IPS-18a (cell line): Measurements from ENCODE around the gene FAM107B.

ENCODE experiments used
- H3K27ac ChIP-seq: one replicate; pipeline ENCODE4 v1.5.1; 2013; ENCODE audit warnings: low read length
- H3K27me3 ChIP-seq: one replicate; pipeline ENCODE4 v1.6.1; 2013; ENCODE audit warnings: mild to moderate bottlenecking, low read length; ENCODE audit not compliant: control insufficient read depth, insufficient read depth
- H3K36me3 ChIP-seq: one replicate; pipeline ENCODE4 v1.6.1; 2013; ENCODE audit warnings: low read depth, low read length; ENCODE audit not compliant: control insufficient read depth
- H3K4me1 ChIP-seq: one replicate; pipeline ENCODE4 v1.6.1; 2013; ENCODE audit warnings: low read depth, low read length; ENCODE audit not compliant: control insufficient read depth
- H3K4me3 ChIP-seq: one replicate; pipeline ENCODE4 v1.5.1; 2013; ENCODE audit warnings: low read length
- H3K9ac ChIP-seq: one replicate; pipeline ENCODE4 v1.6.1; 2013; ENCODE audit warnings: mild to moderate bottlenecking, low read length, moderate library complexity
- H3K9me3 ChIP-seq: one replicate; pipeline ENCODE4 v1.6.1; 2013; ENCODE audit warnings: low read depth, low read length; ENCODE audit not compliant: control insufficient read depth

The FAM107B gene

GRCh38 chr10:14483417-14483816 lies 291.3 kb downstream of the FAM107B start:
- no peak overlapping the region for H3K27ac ChIP-seq
- H3K36me3 ChIP-seq = no peaks in the 10 kb centered on the region
- peaks cover 2% of the 10 kb centered on the region for H3K4me1 ChIP-seq
- no peaks in the 10 kb centered on the region for H3K27me3 ChIP-seq
- no peak overlapping the region for H3K4me3 ChIP-seq
- H3K9me3 ChIP-seq = no peaks in the 10 kb centered on the region
- no peak overlapping the region for H3K9ac ChIP-seq

GRCh38 chr10:14481752-14482151 lies 292.9 kb downstream of the FAM107B start:
- Histone ChIP-seq H3K9ac (no peak overlapping the region), H3K4me3 (no peak overlapping the region), H3K27me3 (no peaks in the 10 kb centered on the region), H3K36me3 (no peaks in the 10 kb centered on the region), H3K27ac (no peak overlapping the region), H3K4me1 (peaks cover 3% of the 10 kb centered on the region), H3K9me3 (no peaks in the 10 kb centered on the region)

- Histone ChIP-seq H3K9me3 (no peaks in the 10 kb centered on the region), H3K4me3 (no peak overlapping the region), H3K27ac (no peak overlapping the region), H3K9ac (no peak overlapping the region), H3K27me3 (no peaks in the 10 kb centered on the region), H3K36me3 (no peaks in the 10 kb centered on the region), H3K4me1 (peaks cover 3% of the 10 kb centered on the region)
Observed at GRCh38 chr10:14481014-14481413, 293.7 kb downstream of the FAM107B start.

GRCh38 chr10:14478604-14479003 lies 296.1 kb downstream of the FAM107B start:
- H3K4me3 ChIP-seq = no peak overlapping the region
- no peak overlapping the region for H3K27ac ChIP-seq
- H3K4me1 ChIP-seq = peaks cover 3% of the 10 kb centered on the region
- no peaks in the 10 kb centered on the region for H3K9me3 ChIP-seq
- no peaks in the 10 kb centered on the region for H3K36me3 ChIP-seq
- H3K9ac ChIP-seq = no peak overlapping the region
- no peaks in the 10 kb centered on the region for H3K27me3 ChIP-seq

- no peak overlapping the region for H3K27ac ChIP-seq
- no peaks in the 10 kb centered on the region for H3K27me3 ChIP-seq
- no peaks in the 10 kb centered on the region for H3K9me3 ChIP-seq
- H3K4me1 ChIP-seq = peaks cover 3% of the 10 kb centered on the region
- H3K4me3 ChIP-seq = no peak overlapping the region
- H3K36me3 ChIP-seq = no peaks in the 10 kb centered on the region
- no peak overlapping the region for H3K9ac ChIP-seq
Observed at GRCh38 chr10:14478201-14478600, 296.5 kb downstream of the FAM107B start.

GRCh38 chr10:14477408-14477710 lies 297.3 kb downstream of the FAM107B start:
- Histone ChIP-seq H3K9me3 (no peaks in the 10 kb centered on the region), H3K27ac (no peak overlapping the region), H3K27me3 (no peaks in the 10 kb centered on the region), H3K4me3 (no peak overlapping the region), H3K4me1 (peaks cover 3% of the 10 kb centered on the region), H3K9ac (no peak overlapping the region), H3K36me3 (no peaks in the 10 kb centered on the region)

- Histone ChIP-seq H3K4me1 (peaks cover 3% of the 10 kb centered on the region), H3K9ac (no peak overlapping the region), H3K27ac (no peak overlapping the region), H3K9me3 (no peaks in the 10 kb centered on the region), H3K27me3 (no peaks in the 10 kb centered on the region), H3K36me3 (no peaks in the 10 kb centered on the region), H3K4me3 (no peak overlapping the region)
Observed at GRCh38 chr10:14476641-14477407, 297.9 kb downstream of the FAM107B start.

GRCh38 chr10:14476006-14476405 lies 298.7 kb downstream of the FAM107B start:
- H3K27ac ChIP-seq = no peak overlapping the region
- no peaks in the 10 kb centered on the region for H3K36me3 ChIP-seq
- no peak overlapping the region for H3K4me3 ChIP-seq
- H3K9me3 ChIP-seq = no peaks in the 10 kb centered on the region
- no peaks in the 10 kb centered on the region for H3K27me3 ChIP-seq
- no peak overlapping the region for H3K9ac ChIP-seq
- H3K4me1 ChIP-seq = peaks cover 3% of the 10 kb centered on the region

GRCh38 chr10:14474656-14475055 lies 300.0 kb downstream of the FAM107B start:
- H3K36me3 ChIP-seq = no peaks in the 10 kb centered on the region
- H3K9me3 ChIP-seq = no peaks in the 10 kb centered on the region
- H3K27ac ChIP-seq = no peak overlapping the region
- peaks cover 3% of the 10 kb centered on the region for H3K4me1 ChIP-seq
- H3K27me3 ChIP-seq = no peaks in the 10 kb centered on the region
- no peak overlapping the region for H3K4me3 ChIP-seq
- H3K9ac ChIP-seq = no peak overlapping the region

- no peak overlapping the region for H3K4me3 ChIP-seq
- H3K4me1 ChIP-seq = no peaks in the 10 kb centered on the region
- H3K27ac ChIP-seq = no peak overlapping the region
- H3K9ac ChIP-seq = no peak overlapping the region
- H3K9me3 ChIP-seq = no peaks in the 10 kb centered on the region
- H3K27me3 ChIP-seq = no peaks in the 10 kb centered on the region
- H3K36me3 ChIP-seq = no peaks in the 10 kb centered on the region
Observed at GRCh38 chr10:14470920-14471319, 303.8 kb downstream of the FAM107B start.

- Histone ChIP-seq H3K4me1 (no peaks in the 10 kb centered on the region), H3K9ac (no peak overlapping the region), H3K9me3 (no peaks in the 10 kb centered on the region), H3K27ac (no peak overlapping the region), H3K36me3 (no peaks in the 10 kb centered on the region), H3K27me3 (no peaks in the 10 kb centered on the region), H3K4me3 (no peak overlapping the region)
Observed at GRCh38 chr10:14468726-14469125, 306.0 kb downstream of the FAM107B start.
